Peyer's patch (tissue), 4 donors: ENCODE results near the gene MAPK4. TPM values are rescaled to one million over a fixed set of nuclear protein-coding genes. Genes with fewer than 3 reads are reported as not detected.
A peak's percentile ranks its signal among the peaks of the same experiment; 100 is the strongest.

Source experiments
- DNase-seq, 3 donors: peaks; one replicate each; pipeline ENCODE4 v3.0.0-alpha.2; 2017 to 2019
- H3K27ac ChIP-seq, 4 donors: fragments of 200-600 bp; sonication (generic); one replicate each; pipeline ENCODE4 v1.5.1; 2016 to 2019
- H3K27me3 ChIP-seq, 2 donors: fragments of 200-600 bp; sonication (generic); one replicate each; pipeline ENCODE4 v1.5.1; 2019
- H3K36me3 ChIP-seq, 3 donors: fragments of 200-600 bp; sonication (generic); one replicate each; pipeline ENCODE4 v1.5.1; 2016 to 2019
- H3K4me1 ChIP-seq, 4 donors: fragments of 200-600 bp; sonication (generic); one replicate each; pipeline ENCODE4 v1.5.1; 2016 to 2019
- H3K4me3 ChIP-seq, 4 donors: fragments of 200-600 bp; sonication (generic); 1 replicate in 3 of 4; 2 replicates in 1 of 4; pipeline ENCODE4 v1.5.1; 2016 to 2019; ENCODE audit warnings: mild to moderate bottlenecking in 1 of 4
- H3K9me3 ChIP-seq, 4 donors: fragments of 200-600 bp; sonication (generic); one replicate each; pipeline ENCODE4 v1.5.1; 2016 to 2019; ENCODE audit warnings: mild to moderate bottlenecking in 1 of 4
- POLR2A ChIP-seq, 2 donors: fragments of 450-650 bp; IDR thresholded peaks; one replicate each; pipeline ENCODE4 v1.5.1; 2017; ENCODE audit warnings: antibody characterized with exemption in 2 of 2, mild to moderate bottlenecking in 2 of 2, moderate library complexity in 2 of 2
- total RNA-seq, 4 donors: library from RNA; depleted of rRNA; stranded (reverse); fragments of >200 nt; gene quantifications; one replicate each; pipeline ENCODE4 v1.1.0, GENCODE V29; 2016
- TF ChIP-seq, protein P1 (sequence below), 6 experiments: fragments of 450-650 bp in 4 of 6; fragments of 200-600 bp in 2 of 6; sonication (generic) in 1 of 6; IDR thresholded peaks; one replicate each; pipeline ENCODE4 v1.5.1; 2017 to 2019; ENCODE audit warnings: antibody characterized with exemption in 6 of 6, mild to moderate bottlenecking in 3 of 6, moderate library complexity in 1 of 6

The MAPK4 gene
- total RNA-seq, 4 donors from 2014 or later = 0.54 to 2.0 (median 0.83) TPM; not detected in 1

DNA sequence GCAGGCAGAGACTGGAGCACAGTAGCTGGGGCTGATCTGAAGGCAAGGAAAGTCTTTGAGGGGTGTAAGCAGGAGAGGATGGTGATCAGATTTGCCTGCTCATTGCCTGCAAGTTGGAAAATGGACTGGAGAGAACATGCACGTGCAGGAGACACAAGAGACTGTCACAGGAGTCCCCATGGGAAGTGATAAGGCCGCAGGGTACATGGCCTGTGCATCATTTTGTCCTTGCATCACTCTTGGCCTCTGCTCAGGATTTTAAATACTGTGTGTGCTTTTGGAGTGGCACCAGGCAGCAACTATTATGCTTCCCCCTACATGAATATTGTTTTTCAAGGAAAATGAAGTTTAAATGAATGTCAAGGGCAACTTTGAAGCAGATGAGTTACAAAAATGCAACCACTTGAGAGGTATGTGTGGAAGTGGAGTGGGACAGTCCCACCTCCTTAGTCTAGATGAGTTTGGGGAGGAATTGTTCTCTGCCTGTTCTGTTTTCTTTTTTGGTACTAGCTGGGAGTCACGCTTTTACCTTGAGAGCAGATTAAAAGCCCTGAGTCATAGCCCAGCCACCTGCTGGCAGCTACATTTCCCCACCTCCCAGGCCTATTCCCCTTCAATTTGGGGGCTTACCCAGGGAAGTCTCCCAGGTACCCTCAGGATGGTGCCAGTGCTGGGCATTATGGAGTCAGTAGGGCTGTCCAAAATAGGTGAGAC is 19.3 kb downstream of the MAPK4 start:
- DNase-seq = no peak
- H3K9me3 ChIP-seq = no peaks in the 10 kb centered on the region
- H3K27me3 ChIP-seq = no peaks in the 10 kb centered on the region
- H3K27ac ChIP-seq = no peak overlapping the region
- no peak overlapping the region for H3K4me3 ChIP-seq
- no peaks in the 10 kb centered on the region for H3K36me3 ChIP-seq
- TF ChIP-seq POLR2A (IDR thresholded peaks at IDR 0.05) = no peak
- TF ChIP-seq, protein P1, sequence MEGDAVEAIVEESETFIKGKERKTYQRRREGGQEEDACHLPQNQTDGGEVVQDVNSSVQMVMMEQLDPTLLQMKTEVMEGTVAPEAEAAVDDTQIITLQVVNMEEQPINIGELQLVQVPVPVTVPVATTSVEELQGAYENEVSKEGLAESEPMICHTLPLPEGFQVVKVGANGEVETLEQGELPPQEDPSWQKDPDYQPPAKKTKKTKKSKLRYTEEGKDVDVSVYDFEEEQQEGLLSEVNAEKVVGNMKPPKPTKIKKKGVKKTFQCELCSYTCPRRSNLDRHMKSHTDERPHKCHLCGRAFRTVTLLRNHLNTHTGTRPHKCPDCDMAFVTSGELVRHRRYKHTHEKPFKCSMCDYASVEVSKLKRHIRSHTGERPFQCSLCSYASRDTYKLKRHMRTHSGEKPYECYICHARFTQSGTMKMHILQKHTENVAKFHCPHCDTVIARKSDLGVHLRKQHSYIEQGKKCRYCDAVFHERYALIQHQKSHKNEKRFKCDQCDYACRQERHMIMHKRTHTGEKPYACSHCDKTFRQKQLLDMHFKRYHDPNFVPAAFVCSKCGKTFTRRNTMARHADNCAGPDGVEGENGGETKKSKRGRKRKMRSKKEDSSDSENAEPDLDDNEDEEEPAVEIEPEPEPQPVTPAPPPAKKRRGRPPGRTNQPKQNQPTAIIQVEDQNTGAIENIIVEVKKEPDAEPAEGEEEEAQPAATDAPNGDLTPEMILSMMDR (IDR thresholded peaks at IDR 0.05) = no peak
- no peaks in the 10 kb centered on the region for H3K4me1 ChIP-seq

DNA sequence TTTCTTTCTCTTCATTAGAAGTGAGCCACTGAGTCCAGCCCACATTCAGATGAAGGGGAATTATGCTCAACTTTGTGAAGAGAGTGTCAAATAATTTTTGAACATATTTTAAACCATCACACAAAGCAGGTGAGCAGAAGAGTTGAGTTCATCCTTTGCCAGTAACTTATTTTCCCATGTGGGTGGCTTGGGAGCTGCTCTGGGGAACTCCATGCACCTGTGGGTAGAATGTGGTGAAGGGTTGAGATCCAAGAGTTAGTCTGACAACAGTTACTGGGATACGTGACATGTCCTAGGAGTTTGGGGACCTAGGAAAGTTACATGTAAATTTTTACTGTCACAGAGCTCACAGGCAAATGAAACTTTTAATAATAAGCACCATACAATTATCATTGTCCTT is 21.6 kb downstream of the MAPK4 start:
- no peaks in the 10 kb centered on the region for H3K27me3 ChIP-seq
- DNase-seq = no peak
- H3K4me1 ChIP-seq = no peaks in the 10 kb centered on the region
- H3K4me3 ChIP-seq = no peak overlapping the region
- H3K36me3 ChIP-seq = no peaks in the 10 kb centered on the region
- TF ChIP-seq, protein P1 (IDR thresholded peaks at IDR 0.05) = no peak
- TF ChIP-seq POLR2A (IDR thresholded peaks at IDR 0.05) = no peak
- no peak overlapping the region for H3K27ac ChIP-seq
- no peaks in the 10 kb centered on the region for H3K9me3 ChIP-seq

DNA sequence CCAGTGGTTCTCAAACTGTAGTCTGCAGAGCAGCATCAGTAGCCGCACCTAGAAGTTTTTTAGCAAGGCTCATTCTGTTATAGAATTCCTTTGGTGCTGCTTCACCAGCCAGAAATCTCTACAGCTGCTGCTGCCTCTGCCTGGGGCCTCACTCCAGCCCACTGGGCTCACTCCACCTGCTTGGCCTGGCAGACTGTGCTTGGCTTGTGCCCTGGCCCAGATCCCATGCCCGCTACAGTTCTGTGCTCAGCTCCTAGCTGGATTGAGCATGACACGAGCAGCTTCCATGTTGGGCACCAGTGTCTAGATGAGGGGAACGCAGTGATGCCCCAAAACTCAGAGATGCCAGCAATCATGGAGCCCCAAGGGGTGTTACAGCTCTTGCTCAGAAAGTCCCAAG is 22.6 kb downstream of the MAPK4 start:
- no peak for TF ChIP-seq POLR2A (IDR thresholded peaks at IDR 0.05)
- TF ChIP-seq, protein P1 (IDR thresholded peaks at IDR 0.05) = no peak
- no peaks in the 10 kb centered on the region for H3K36me3 ChIP-seq
- no peaks in the 10 kb centered on the region for H3K4me1 ChIP-seq

DNA sequence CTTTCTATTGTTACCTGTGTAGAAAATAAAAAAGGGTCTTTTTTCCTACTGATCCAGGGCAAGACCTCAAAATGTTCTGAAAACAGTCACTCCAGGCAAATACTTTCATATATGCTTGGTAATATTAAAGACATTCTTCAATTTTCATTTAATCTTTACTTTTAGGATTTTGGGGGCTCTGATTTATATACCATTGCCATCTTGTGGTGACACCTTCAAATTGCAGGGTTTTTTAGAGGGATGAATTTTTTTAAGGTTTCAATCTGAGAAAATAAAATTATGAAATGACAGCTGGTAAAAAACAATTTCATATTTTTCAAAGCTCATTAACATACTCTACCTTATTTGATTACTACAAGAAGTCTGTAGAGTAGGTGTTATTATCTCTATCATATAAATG is 26.8 kb downstream of the MAPK4 start:
- no peaks in the 10 kb centered on the region for H3K9me3 ChIP-seq

More for the DNA sequence above, 22.6 kb downstream of the MAPK4 start:
- no peaks in the 10 kb centered on the region for H3K9me3 ChIP-seq
- no peak overlapping the region for H3K27ac ChIP-seq
- DNase-seq = no peak
- no peak overlapping the region for H3K4me3 ChIP-seq
- H3K27me3 ChIP-seq = no peaks in the 10 kb centered on the region

DNA sequence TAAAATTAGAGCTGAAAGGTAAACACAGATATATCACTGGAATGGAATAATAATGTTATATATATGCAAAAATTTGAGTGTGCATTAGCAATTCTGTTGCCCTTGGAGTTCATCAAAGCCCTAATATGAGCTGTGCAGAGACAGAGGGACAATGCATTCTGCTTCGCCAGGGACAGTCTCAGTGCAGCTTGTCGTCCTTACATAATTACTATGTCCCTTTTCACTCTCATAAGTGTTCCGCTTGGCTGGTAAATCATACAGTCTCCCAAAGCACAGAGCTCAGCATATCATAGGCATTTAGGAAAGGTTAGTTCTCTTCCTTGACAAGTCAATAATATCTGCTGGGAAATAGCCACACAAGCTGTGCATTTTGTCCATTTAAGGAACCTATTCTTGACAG is 30.7 kb downstream of the MAPK4 start:
- TF ChIP-seq POLR2A (IDR thresholded peaks at IDR 0.05) = no peak
- TF ChIP-seq, protein P1 (IDR thresholded peaks at IDR 0.05) = no peak

More for the DNA sequence above, 26.8 kb downstream of the MAPK4 start:
- no peaks in the 10 kb centered on the region for H3K27me3 ChIP-seq
- no peak for TF ChIP-seq POLR2A (IDR thresholded peaks at IDR 0.05)
- TF ChIP-seq, protein P1 (IDR thresholded peaks at IDR 0.05) = peak in 2 of 6 experiments; percentile 10 to 11
- no peak overlapping the region for H3K4me3 ChIP-seq
- H3K4me1 ChIP-seq = no peaks in the 10 kb centered on the region
- no peaks in the 10 kb centered on the region for H3K36me3 ChIP-seq
- no peak overlapping the region for H3K27ac ChIP-seq
- DNase-seq = no peak

More for the DNA sequence above, 30.7 kb downstream of the MAPK4 start:
- Histone ChIP-seq H3K4me3 (no peak overlapping the region), H3K27me3 (no peaks in the 10 kb centered on the region), H3K9me3 (no peaks in the 10 kb centered on the region), H3K27ac (no peak overlapping the region), H3K4me1 (no peaks in the 10 kb centered on the region), H3K36me3 (no peaks in the 10 kb centered on the region)
- DNase-seq = no peak
